HG03439 (cell line): ENCODE results near the gene SPATA9.

Experiments
- ATAC-seq: cut with Tn5 transposase; IDR thresholded peaks from one replicate; pipeline ENCODE4 v1.9.1; 2021; ENCODE audit warnings: mild to moderate bottlenecking, moderate library complexity; ENCODE audit not compliant: unreplicated experiment

The SPATA9 gene

DNA sequence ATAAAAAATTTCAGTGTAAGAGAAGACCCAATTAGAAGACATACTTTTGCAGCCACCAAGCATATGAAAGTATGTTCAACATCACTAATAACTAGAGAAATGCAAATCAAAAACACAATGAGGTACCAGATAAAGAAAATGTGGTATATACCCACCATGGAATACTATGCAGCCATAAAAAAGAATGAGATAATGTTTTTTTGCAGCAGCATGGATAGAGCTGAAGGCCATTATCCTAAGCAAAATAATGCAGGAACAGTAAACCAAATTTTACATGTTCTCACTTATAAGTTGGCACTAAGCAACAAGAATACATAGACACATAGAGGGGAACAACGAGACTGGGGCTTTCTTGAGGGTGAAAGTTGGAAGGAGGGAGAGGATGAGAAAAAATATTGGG is 6.9 kb upstream of the SPATA9 start:
- ATAC-seq: no peak

DNA sequence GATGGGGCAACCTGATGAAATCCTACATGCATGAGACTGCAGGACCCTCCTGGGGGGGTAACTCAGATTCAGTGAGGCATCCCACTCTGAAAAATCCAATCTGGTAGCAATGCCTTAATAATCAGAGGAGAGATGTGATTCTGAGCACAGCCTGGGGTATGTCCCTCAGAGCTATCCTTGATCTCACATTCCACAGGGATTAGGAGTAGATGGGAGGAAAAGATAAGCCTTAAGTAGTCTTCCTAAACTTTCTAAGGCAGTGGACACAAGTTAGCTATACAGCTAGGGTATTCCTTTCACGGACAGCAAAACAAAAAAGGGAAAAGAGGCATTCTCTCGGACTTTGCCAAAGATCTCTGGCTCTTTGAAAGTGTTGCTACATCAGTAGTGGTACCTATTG is 3.9 kb upstream of the SPATA9 start:
- ATAC-seq: no peak

DNA sequence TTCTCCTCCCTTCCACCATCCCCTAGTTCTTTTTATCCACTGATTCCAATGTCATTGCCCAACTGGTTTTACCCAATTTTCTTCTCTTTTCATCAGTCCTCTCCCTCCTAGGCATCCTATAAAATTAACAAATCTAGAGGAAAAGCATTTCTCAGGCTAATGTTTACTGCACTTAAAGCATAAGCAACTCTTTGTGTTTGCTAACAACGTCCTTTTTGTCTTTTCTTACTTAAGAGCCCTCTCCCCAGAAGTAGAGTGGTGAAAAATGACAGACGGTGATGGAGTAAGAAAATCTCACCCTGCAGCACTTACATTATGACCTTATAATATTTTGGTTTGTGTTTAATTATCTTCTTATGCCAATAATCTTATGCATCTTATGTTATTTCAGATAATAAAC is 1.6 kb upstream of the SPATA9 start:
- ATAC-seq: no peak

DNA sequence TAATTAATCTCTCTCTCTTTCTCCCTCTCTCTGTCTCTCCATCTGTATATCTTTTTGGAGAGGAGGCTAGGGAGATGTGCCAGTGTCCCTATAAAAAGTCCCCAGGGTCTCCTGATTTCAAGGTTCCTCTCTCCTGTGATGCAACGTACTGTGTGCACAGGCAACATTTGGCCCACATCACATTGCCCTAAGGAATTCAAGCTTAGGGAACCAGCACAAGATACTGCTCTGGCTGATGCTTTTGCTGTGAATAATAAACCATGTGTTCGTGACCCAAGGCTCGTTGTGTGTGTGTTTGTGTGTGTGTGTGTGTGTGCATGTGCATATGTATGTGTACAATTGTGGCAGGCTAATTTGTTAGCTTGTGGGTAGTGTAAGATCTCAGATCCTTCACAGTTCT is 9.7 kb downstream of the SPATA9 start:
- no peak for ATAC-seq

DNA sequence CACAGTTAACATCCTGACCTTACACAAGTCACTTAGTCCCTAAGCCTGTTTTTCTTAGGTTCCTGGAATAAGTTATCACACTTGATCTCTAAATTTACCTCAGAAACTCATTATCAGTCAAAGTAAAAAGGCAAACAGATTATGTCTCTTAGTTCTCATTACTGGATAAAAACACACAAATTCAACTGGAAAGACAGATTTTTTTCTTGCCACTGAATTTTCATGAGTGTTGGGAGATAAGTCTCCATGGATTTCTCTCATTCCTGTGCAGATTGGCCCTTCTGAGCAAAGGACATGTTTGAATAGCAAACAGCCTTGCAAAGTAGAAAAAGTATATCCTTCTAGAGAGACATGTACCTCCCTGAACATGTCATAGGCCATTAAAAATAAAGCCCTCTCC is 10.2 kb downstream of the SPATA9 start:
- no peak for ATAC-seq

DNA sequence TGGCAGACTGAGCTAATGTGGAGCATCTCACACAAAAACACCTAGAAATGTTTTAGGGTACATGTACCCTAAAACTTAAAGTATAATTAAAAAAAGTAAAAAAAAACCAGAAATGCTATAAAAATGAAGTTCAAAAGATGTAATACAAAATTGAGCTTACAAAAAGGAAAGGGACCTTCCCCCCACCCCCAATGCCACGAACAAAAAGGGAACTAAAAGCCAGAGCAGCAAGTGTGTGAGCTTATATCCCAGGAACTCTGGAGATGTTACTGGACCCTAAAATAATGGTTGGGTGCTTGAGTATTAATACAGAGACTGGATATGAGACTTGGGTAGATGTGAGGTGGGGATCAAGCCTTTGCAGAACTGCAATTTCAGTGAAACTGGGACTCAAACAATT is 11.0 kb downstream of the SPATA9 start:
- ATAC-seq: no peak

DNA sequence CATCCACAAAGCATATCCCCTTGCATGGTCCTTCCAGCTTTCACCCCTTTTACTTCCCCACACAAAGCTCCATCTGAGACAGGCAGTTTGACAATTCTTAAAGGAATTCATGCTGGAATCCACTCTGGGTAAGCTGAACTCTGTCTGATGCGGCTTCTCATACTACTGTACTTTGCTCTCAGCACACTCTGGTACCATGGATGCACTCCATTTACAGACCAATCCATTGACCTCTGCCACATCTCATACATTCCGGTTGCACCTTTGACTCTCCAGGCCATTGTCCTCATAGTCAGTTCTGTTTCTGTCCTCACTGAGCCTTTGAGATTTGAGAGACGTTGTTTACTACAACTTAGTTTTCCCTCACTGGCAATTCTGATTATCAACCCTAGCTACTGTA is 12.2 kb downstream of the SPATA9 start:
- ATAC-seq: no peak

DNA sequence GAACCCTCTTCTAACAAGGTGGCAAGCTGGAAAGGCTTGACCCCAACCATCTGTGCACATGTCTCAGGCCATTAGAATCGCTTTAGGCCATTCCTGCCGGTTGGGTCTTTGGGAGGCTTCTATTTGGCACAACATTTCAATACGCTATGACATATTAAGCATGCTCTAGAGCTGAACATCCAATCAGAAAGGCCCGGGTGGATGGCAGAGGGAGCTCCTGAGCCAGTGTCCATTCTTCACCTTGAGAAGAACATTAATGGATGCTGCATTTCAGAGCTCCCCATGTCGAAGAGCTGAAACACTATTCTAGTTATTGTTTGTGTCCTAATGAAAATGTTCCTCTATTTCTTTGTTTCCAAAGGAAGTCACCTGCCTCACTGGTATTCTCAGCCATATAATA is 12.8 kb downstream of the SPATA9 start:
- no peak for ATAC-seq

DNA sequence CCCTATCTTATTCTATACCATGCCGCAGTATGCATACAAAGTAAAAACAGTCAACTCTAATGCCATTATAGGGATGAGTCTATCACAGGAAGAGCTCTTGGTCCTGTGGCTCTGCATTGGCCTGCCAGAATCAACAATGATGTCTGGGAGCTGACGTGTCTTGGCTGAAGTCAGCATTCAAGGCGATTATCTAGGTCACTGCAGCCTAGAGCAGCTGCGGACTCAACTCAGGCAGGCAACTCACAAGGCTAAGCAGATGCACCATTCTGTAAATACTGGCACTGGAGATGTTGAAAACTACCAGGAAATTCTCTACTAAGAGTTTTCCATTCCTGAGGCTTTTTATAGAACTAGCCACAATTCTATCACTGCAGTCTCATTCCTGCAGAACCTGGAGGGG is 13.3 kb downstream of the SPATA9 start:
- no peak for ATAC-seq

DNA sequence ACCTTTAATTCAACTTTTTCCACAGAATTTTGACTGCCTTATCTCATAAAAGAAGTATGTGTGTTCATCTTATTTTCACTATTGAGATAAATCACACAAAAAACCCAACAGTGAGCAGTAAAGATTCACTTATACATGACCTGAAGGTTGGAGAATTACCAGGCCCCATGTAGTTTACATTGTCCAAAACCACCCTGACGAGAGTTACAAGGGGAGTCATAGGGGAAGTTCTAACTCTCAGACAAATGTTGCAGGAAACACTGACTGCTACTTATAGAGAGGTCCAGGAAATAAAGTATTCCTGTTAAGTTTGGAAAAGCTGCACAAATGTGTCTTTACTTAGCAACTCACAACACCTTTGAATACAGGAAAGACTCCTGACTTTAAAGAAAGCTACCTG is 14.1 kb downstream of the SPATA9 start:
- no peak for ATAC-seq

DNA sequence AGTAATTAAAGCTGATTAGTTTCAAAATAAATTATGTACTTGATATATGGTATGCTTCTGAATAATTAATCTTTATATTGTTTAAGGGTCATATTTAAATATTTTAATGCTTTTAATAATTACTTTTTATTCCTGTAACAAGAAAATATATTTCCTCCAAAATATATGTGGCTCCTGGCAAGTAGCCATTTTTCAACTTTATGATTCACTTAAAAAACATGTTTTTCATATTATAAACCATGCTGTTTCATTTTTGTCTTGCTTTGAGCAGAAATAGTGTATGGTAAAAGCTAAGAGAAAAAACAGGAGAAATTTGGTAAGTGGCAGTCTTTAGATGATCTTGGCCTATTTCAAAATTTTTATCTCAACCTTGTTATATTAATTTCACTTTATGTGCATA is 14.6 kb downstream of the SPATA9 start:
- no peak for ATAC-seq

DNA sequence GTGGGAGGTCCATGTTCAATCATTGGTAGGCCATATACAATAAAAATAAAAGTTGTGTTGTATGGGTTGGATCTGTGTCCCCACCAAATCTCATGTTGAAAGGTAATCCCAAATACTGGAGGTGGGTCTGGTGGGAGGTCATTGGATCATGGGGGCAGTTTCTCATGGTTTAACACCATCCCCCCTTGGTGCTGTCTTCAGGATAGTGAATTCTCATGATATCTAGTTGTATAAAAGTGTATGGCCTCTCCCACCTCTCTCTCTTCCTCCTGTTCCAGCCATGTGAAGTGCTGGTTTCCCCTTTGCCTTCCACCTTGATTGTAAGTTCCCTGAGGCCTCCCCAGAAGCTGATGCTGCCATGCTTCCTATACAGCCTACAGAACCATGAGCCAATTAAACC is 15.1 kb downstream of the SPATA9 start:
- no peak for ATAC-seq

DNA sequence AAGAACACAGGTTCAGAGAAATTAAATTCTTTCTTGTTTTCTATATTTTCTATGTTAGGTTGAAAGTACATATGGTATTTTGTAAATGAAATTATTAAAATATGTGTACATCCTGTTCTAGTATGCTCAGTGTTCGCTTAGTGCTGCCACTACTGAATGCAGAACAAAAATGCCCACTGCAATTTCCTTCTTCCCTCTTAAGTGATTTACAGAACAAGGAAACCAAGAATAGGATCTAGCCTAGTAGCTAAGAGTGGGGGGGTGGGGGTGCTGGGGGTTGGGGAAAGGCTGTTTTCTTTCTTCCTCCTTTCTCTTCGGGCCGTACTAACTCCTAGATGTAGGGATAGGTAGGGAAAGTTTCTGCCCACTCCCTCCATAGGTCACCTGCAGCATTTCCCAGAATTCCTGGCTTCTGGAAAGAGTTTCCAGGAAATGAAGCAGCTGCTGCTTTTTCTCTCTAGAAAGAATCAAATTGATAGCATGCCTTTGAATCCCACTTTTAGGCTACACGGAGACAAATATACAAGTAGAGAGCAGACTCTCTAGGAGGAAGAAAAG is 15.7 kb downstream of the SPATA9 start:
- ATAC-seq: no peak

DNA sequence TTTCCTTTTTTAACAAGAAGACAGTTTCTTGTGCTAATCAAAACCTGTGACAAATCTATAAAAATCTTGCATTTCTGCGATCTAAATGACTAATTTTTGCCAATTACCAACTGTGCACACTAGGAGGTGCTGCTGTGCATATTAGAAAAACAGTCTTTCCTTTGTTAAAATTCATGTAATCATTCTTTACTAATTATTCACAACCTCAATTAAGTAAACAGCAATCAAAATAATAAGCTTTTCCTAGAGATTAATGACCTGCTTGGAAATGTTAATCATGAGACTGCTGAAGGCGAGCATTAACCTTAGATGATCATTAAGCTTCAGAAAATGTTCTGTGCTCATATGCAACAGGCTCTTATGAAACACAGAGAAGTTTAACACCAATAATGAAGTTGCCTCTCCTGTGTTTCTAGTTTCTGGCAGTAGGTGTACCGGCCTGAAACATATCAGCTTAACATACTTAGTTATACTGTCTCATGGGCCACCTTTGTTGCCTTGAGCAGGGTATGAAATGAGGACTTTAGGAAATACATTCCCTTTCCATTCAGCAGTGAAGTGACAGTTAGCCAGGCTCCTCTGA is 18.5 kb downstream of the SPATA9 start:
- no peak for ATAC-seq

DNA sequence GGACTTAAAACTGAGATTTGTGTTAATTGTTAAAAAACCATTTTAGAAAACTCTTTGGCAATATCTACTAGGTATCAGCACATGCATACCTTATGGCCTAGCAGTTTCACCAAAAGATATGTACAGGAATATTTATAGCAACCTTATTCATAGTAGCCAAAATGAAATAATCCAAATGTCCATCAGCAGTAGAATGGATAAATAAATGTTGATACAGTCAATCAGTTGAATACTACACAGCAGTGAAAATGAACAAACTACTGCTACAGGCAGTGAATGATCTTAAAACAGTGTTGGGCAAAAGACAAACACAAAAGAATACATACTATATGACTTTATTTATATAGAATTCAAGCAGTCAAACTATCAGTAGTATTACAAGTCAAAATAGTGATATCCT is 19.8 kb downstream of the SPATA9 start:
- ATAC-seq: no peak

DNA sequence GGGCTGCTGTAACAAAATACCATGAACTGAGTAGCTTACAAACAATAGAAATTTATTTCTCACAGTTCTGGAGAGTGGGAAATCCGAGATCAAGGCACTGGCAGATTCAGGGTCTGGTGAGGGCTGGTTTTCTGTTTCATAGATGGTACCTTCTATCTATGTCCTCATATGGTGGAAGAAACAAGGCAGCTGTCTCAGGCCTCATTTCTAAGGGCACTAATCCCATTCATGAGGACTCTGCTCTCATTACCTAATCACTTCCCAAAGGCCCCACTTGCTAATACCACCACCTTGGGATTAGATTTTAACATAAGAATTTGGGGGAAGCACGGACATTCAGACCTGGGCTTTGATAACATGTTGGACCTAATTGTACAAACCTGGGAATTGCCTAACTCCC is 22.7 kb downstream of the SPATA9 start:
- ATAC-seq: no peak

DNA sequence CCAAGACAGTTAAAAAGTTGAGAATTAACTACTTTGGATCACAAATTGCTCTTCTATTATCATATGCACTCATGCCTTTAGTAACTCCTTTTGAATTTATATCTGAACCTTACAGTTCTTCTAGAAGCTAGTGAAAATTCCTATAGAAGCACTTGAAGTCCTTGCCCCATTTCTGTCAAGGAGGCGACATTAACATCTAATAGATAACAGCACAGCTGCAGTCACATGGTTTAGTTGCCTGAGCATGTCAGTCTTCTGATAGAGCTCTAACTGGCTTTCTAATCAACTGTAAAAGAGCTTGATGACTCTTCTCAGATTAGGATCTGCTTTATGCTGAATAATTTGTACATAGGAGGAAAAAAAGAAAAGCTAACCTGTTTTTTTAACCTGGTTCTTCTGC is 27.2 kb downstream of the SPATA9 start:
- no peak for ATAC-seq

DNA sequence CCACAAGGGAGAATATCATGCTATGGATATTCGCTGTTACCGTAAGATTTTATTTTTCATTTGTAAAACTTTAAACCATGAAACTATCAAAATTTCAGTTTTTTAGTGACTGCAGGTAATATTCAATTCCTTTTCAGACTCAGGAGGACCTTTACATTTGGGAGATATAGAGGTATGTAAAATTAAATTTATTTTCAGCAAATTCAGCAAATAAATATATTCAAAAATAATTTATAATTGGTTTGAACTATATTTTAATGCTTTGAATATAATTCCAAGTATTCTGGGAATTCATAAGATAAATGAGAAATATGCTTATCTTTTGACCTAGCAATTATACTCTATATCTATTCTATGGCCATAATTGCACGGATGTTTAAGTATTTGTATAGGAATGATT is 28.6 kb downstream of the SPATA9 start:
- ATAC-seq: no peak

DNA sequence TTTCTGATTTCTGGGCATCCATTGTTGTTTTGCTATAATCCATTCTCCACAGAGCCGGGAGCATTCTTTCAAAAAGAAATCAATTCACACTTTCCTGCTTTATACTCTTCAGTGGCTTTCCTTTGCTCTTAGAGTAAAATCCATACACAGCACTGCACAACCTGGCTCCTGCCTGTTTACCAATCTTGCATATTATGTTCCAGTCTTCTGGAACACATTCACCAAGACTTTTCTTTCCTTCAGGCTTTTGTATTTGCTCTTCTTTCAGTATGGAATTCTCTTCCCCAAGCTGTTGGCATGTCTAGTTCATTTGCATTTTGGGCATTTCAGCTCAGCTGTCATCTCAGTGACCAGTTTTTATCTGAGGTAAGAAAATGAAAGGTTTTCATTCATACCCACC is 29.9 kb downstream of the SPATA9 start:
- ATAC-seq: no peak

DNA sequence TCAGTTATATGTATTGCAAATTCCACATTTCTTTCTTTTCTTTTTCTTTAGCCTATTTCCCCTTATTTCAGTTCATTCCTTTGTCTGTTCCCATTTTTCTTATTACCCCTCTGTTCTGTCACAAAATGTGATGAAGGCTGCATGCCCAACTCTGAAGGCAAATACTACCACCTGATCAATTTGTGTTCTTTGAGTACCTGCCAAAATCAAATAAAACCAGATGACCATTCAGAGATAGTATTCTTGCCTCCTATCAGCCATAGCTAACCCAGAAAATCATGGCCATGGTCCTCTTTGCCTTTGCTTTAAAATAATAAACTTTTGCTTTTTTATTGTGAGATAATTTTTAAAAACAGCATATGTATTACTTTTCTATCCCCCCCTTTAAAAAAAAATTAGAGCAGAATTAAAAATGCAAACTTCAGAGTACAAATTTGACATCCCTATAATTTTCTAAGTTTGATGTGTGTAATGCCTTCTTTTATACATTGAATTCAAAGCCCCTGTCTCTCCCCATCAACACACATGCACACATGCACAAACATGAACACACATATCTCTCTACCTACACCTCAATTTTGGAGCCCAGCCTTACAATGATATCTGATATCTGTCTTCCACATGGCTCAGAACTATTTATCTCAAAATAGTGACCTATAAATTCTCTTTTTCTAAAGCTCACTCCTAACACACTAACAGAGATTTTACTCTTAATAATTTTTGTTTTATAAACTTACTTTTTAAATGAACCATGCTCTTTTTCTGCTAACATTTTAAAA is 32.8 kb downstream of the SPATA9 start:
- no peak for ATAC-seq

DNA sequence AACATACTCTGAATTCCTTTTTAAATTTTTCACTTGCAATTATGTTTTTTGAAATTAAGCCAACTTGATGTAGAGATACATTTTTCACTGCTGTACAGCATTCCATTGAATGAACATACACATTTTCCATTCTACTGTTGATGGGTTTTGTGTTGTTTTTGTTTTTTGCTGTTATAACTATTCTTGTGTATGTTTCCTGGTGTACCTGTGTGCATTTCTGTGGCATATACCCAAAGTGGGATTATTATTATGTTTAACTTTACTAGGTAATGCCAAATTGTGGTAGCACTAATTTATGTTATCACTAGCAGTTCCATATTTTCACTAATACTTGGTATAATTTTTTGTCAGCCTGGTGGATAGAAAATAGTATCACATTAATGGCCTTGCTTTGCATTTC is 33.5 kb downstream of the SPATA9 start:
- no peak for ATAC-seq
